Neural cell (in vitro differentiated cells): ENCODE results near the gene VPS54. TPM values are rescaled to one million over a fixed set of nuclear protein-coding genes. Genes with fewer than 3 reads are reported as not detected.

Experiments
- H2AFZ ChIP-seq: fragments of 200-600, 300-800 bp; sonication (generic), shearing (Covaris generic); 2 replicates; pipeline ENCODE4 v1.6.0; 2014; ENCODE audit warnings: low read depth, mild to moderate bottlenecking, antibody characterized with exemption, low read length, moderate library complexity
- H3F3A ChIP-seq: fragments of 200-600 bp; shearing (Covaris generic); 2 replicates; pipeline ENCODE4 v1.6.1; 2016; ENCODE audit warnings: mild to moderate bottlenecking, moderate library complexity, mixed read lengths, antibody characterized with exemption, low read length; ENCODE audit not compliant: insufficient read depth, poor library complexity, severe bottlenecking
- H3K27ac ChIP-seq: fragments of 200-600, 300-800 bp; sonication (generic), shearing (Covaris generic); 2 replicates; pipeline ENCODE4 v1.5.1; 2014; ENCODE audit warnings: mild to moderate bottlenecking, low read length, moderate library complexity
- H3K27me3 ChIP-seq: fragments of 300-800, 200-600 bp; sonication (generic), shearing (Covaris generic); 2 replicates; pipeline ENCODE4 v1.6.0; 2014; ENCODE audit warnings: mild to moderate bottlenecking, low read depth, low read length, moderate library complexity; ENCODE audit not compliant: insufficient read depth
- H3K36me3 ChIP-seq: fragments of 300-800, 200-600 bp; sonication (generic), shearing (Covaris generic); 2 replicates; pipeline ENCODE4 v1.5.1; 2014; ENCODE audit warnings: mild to moderate bottlenecking, antibody characterized with exemption, low read length, moderate library complexity; ENCODE audit not compliant: insufficient read depth
- H3K4me2 ChIP-seq: fragments of 300-800, 200-600 bp; sonication (generic), shearing (Covaris generic); 2 replicates; pipeline ENCODE4 v1.6.0; 2014; ENCODE audit warnings: mild to moderate bottlenecking, low read length
- H3K4me3 ChIP-seq: fragments of 300-800, 200-600 bp; sonication (generic), shearing (Covaris generic); 2 replicates; pipeline ENCODE4 v1.5.1; 2014; ENCODE audit warnings: mild to moderate bottlenecking, low read length, moderate library complexity
- H3K79me2 ChIP-seq: fragments of 200-600 bp; shearing (Covaris generic); replicated peaks from 2 replicates; pipeline ENCODE4 v1.6.0; 2014; ENCODE audit warnings: mild to moderate bottlenecking, low read length, moderate library complexity; ENCODE audit not compliant: insufficient read depth
- H3K9ac ChIP-seq: fragments of 300-800, 200-600 bp; sonication (generic), shearing (Covaris generic); 2 replicates; pipeline ENCODE4 v1.6.1; 2016; ENCODE audit warnings: mild to moderate bottlenecking, low read length, mixed read lengths
- H3K9me2 ChIP-seq: fragments of 200-600 bp; shearing (Covaris generic); 2 replicates; pipeline ENCODE4 v1.6.1; 2016; ENCODE audit warnings: mild to moderate bottlenecking, low read length, mixed read lengths; ENCODE audit not compliant: insufficient read depth
- H3K9me3 ChIP-seq: fragments of 200-600, 300-800 bp; sonication (generic), shearing (Covaris generic); 2 replicates; pipeline ENCODE4 v1.6.1; 2016; ENCODE audit warnings: mild to moderate bottlenecking, mixed run types, low read length, moderate library complexity, mixed read lengths
- H4K20me1 ChIP-seq: fragments of 200-600 bp; shearing (Covaris generic); 2 replicates; pipeline ENCODE4 v1.6.1; 2016; ENCODE audit warnings: mild to moderate bottlenecking, mixed run types; ENCODE audit not compliant: insufficient read depth
- EP300 ChIP-seq: fragments of 450-650 bp; conservative IDR thresholded peaks from 2 replicates; pipeline ENCODE4 v1.6.1; 2014; ENCODE audit warnings: antibody characterized with exemption, mild to moderate bottlenecking, moderate library complexity; ENCODE audit not compliant: poor library complexity, severe bottlenecking
- EZH2 ChIP-seq: fragments of 200-600, 300-800 bp; shearing (Covaris generic), sonication (generic); IDR thresholded peaks from 2 replicates; pipeline ENCODE4 v1.6.1; 2014; ENCODE audit warnings: antibody characterized with exemption, low read length, borderline replicate concordance, mild to moderate bottlenecking; ENCODE audit not compliant: insufficient read depth, poor library complexity, severe bottlenecking
- MXI1 ChIP-seq: fragments of 450-650 bp; conservative IDR thresholded peaks from 2 replicates; pipeline ENCODE4 v1.6.1; 2014; ENCODE audit warnings: antibody characterized with exemption, mild to moderate bottlenecking; ENCODE audit not compliant: poor library complexity, severe bottlenecking
- POLR2AphosphoS5 ChIP-seq: IDR thresholded peaks from 2 replicates; pipeline ENCODE4 v1.6.1; 2012
- RAD21 ChIP-seq: fragments of 450-650 bp; conservative IDR thresholded peaks from 2 replicates; pipeline ENCODE4 v1.6.1; 2014; ENCODE audit warnings: antibody characterized with exemption, mild to moderate bottlenecking, moderate library complexity
- SMC3 ChIP-seq: fragments of 450-650 bp; conservative IDR thresholded peaks from 2 replicates; pipeline ENCODE4 v1.6.1; 2014; ENCODE audit warnings: antibody characterized with exemption, mild to moderate bottlenecking, moderate library complexity; ENCODE audit not compliant: poor library complexity
- TAF1 ChIP-seq: IDR thresholded peaks from 2 replicates; pipeline ENCODE4 v1.6.1; 2012; ENCODE audit warnings: low read depth
- polyA plus RNA-seq: library from polyadenylated mRNA; depleted of rRNA; stranded (reverse); fragments of >200 nt; gene quantifications from 2 replicates; pipeline ENCODE4 v1.2.3, GENCODE V29; 2014
- TF ChIP-seq, protein P1 (sequence below): fragments of 450-650 bp; IDR thresholded peaks from 2 replicates; pipeline ENCODE4 v1.5.1; 2014; ENCODE audit warnings: antibody characterized with exemption, mild to moderate bottlenecking, moderate library complexity; ENCODE audit not compliant: poor library complexity, severe bottlenecking
- TF ChIP-seq, protein P2 (sequence below): IDR thresholded peaks from 2 replicates; pipeline ENCODE4 v1.6.1; 2012; ENCODE audit warnings: borderline replicate concordance

VPS54 gene
- polyA plus RNA-seq, 1 donor from 2014 or later = 34.2 TPM

GRCh38 chr2:64003239-64003638, 16.0 kb downstream of the VPS54 start:
- no peaks in the 10 kb centered on the region for H3K9me2 ChIP-seq
- H4K20me1 ChIP-seq = no peaks in the 10 kb centered on the region
- H3K79me2 ChIP-seq = peaks cover 9% of the 10 kb centered on the region
- H3K27me3 ChIP-seq = no peaks in the 10 kb centered on the region
- H3F3A ChIP-seq = no peaks in the 10 kb centered on the region
- H2AFZ ChIP-seq = no peak overlapping the region
- no peak overlapping the region for H3K4me3 ChIP-seq
- TF ChIP-seq MXI1 = no peak
- TF ChIP-seq TAF1 = no peak
- no peak for TF ChIP-seq EZH2
- TF ChIP-seq, protein P1, sequence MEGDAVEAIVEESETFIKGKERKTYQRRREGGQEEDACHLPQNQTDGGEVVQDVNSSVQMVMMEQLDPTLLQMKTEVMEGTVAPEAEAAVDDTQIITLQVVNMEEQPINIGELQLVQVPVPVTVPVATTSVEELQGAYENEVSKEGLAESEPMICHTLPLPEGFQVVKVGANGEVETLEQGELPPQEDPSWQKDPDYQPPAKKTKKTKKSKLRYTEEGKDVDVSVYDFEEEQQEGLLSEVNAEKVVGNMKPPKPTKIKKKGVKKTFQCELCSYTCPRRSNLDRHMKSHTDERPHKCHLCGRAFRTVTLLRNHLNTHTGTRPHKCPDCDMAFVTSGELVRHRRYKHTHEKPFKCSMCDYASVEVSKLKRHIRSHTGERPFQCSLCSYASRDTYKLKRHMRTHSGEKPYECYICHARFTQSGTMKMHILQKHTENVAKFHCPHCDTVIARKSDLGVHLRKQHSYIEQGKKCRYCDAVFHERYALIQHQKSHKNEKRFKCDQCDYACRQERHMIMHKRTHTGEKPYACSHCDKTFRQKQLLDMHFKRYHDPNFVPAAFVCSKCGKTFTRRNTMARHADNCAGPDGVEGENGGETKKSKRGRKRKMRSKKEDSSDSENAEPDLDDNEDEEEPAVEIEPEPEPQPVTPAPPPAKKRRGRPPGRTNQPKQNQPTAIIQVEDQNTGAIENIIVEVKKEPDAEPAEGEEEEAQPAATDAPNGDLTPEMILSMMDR = no peak
- TF ChIP-seq, protein P2, sequence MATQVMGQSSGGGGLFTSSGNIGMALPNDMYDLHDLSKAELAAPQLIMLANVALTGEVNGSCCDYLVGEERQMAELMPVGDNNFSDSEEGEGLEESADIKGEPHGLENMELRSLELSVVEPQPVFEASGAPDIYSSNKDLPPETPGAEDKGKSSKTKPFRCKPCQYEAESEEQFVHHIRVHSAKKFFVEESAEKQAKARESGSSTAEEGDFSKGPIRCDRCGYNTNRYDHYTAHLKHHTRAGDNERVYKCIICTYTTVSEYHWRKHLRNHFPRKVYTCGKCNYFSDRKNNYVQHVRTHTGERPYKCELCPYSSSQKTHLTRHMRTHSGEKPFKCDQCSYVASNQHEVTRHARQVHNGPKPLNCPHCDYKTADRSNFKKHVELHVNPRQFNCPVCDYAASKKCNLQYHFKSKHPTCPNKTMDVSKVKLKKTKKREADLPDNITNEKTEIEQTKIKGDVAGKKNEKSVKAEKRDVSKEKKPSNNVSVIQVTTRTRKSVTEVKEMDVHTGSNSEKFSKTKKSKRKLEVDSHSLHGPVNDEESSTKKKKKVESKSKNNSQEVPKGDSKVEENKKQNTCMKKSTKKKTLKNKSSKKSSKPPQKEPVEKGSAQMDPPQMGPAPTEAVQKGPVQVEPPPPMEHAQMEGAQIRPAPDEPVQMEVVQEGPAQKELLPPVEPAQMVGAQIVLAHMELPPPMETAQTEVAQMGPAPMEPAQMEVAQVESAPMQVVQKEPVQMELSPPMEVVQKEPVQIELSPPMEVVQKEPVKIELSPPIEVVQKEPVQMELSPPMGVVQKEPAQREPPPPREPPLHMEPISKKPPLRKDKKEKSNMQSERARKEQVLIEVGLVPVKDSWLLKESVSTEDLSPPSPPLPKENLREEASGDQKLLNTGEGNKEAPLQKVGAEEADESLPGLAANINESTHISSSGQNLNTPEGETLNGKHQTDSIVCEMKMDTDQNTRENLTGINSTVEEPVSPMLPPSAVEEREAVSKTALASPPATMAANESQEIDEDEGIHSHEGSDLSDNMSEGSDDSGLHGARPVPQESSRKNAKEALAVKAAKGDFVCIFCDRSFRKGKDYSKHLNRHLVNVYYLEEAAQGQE = no peak
- no peak for TF ChIP-seq SMC3
- TF ChIP-seq EP300 = no peak
- no peaks in the 10 kb centered on the region for H3K36me3 ChIP-seq
- H3K4me2 ChIP-seq = no peak overlapping the region
- H3K9ac ChIP-seq = no peak overlapping the region
- no peaks in the 10 kb centered on the region for H3K9me3 ChIP-seq
- H3K27ac ChIP-seq = no peak overlapping the region

GRCh38 chr2:64001382-64002101, 17.7 kb downstream of the VPS54 start:
- Histone ChIP-seq H3F3A (no peaks in the 10 kb centered on the region), H2AFZ (no peak overlapping the region), H3K27me3 (no peaks in the 10 kb centered on the region), H4K20me1 (no peaks in the 10 kb centered on the region), H3K4me3 (no peak overlapping the region), H3K9me3 (no peaks in the 10 kb centered on the region), H3K27ac (no peak overlapping the region), H3K4me2 (no peak overlapping the region), H3K79me2 (peaks cover 9% of the 10 kb centered on the region), H3K9me2 (no peaks in the 10 kb centered on the region), H3K9ac (no peak overlapping the region), H3K36me3 (no peaks in the 10 kb centered on the region)
- TF ChIP-seq TAF1 = no peak
- TF ChIP-seq POLR2AphosphoS5 = no peak
- TF ChIP-seq, protein P2 = no peak
- TF ChIP-seq, protein P1 = no peak
- no peak for TF ChIP-seq EP300
- no peak for TF ChIP-seq SMC3
- TF ChIP-seq MXI1 = no peak
- no peak for TF ChIP-seq RAD21
- TF ChIP-seq EZH2 = no peak
